Left kidney (tissue), 2 donors: ENCODE results near the gene CALML5. TPM values are rescaled to one million over a fixed set of nuclear protein-coding genes. Genes with fewer than 3 reads are reported as not detected.

Source experiments
- DNase-seq: peaks from one replicate; pipeline ENCODE4 v3.0.0-alpha.2; 2013
- polyA plus RNA-seq: library from polyadenylated mRNA; unstranded; fragments of 120-200 nt; gene quantifications from one replicate; pipeline ENCODE4 v1.2.1, GENCODE V29; 2013; ENCODE audit not compliant: insufficient read length

Gene CALML5
- polyA plus RNA-seq, 1 donor = not detected

DNA sequence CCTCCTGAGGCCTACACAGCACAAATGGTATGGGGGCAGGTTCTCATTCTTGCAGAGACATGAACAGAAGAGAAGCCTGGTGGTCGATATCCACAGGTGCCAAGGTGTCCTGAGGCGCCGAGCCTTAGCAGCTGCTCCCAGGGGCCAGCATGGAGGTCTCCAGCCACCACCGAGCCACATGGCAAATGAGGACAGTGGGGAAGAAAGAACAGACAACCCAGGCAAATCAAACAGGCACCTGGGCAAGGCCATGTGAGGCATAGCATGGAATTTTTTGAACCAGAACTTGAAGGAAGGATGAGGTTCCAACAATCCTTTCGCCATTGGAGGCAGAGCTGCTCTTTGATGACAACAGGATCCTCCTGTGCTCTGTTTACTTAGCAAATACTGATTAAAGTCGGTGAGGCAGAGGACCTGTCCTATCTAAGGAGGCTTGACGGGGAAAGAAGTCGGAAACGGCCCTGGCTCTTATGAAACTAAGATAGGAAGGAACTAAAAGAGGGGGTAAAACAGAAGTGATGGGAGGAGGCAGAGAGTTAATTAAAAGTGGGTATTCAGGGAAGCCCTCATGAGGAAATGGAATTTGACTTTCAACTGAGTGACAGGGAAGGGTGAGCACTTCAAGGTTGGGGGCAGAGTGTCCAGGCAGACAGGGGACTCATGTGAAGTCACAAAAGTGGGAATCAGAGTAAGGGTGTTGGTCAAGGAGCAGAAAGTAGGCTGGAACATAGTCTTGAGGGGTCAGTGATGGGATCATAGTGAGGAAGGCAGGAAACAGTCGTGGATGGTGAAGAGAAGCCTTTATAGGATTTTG is 16.8 kb upstream of the CALML5 start:
- no peak for DNase-seq

GRCh38 chr10:5514226-5514850 is 15.0 kb upstream of the CALML5 start:
- no peak for DNase-seq

DNA sequence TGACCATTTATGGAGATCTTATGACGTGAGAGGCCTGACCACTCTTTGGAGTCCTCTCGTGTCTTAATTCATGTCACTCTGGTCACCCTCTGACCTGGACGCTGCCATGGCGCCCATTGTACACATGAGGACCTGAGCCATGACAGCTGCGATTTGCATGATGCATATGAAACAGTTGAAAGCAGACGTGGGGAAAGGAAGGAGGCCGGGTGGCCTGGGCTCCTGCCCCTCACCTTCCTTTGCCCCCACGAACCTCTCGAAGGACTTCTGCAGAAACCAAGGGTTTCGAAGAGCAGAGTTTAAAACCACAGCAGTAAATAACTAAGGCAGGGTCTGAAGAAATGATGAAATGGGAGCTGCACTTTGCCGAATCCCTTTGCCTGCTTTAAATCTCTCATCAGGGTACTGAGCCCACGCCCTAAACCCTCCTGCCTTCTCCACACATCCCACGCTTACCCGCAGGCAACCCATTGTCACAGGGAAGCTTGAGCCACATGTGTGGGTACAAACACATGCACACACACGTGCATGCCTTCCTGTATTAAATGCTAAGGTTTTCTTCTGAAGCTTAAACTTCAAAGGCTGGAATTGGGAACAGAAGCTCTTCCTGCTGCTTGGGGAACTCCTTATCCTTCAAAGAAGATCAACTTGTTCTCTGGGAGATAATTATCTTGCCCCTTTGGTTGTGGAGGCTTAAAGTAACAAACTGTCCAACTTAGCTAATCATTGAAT is 13.7 kb upstream of the CALML5 start:
- DNase-seq = no peak

DNA sequence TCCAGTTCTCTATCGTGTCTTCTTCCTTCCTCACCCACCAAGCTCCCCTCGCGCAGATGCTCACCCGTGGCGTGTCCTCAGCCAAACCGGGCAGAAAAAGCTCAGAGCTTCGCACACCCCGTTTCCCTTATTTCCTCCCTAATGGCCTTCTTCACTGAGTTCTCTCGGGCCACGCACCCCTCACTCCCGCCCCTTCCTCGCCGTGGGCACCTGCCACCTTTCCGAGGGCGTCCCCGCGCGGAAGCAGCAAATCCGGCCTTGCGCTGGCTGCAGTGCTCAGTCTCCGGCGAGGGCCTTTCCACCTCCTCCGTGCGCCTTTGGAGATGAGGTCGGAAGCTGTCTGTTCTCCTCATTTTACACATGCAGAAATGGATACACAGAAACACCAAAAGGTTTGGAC is 13.0 kb upstream of the CALML5 start:
- DNase-seq = no peak

- no peak for DNase-seq
These were observed 12.5 kb upstream of the CALML5 start for GRCh38 chr10:5511885-5512280.

- DNase-seq = no peak
These were observed 12.0 kb upstream of the CALML5 start for GRCh38 chr10:5511231-5511884.

GRCh38 chr10:5510281-5511072 is 11.1 kb upstream of the CALML5 start:
- DNase-seq = no peak

DNA sequence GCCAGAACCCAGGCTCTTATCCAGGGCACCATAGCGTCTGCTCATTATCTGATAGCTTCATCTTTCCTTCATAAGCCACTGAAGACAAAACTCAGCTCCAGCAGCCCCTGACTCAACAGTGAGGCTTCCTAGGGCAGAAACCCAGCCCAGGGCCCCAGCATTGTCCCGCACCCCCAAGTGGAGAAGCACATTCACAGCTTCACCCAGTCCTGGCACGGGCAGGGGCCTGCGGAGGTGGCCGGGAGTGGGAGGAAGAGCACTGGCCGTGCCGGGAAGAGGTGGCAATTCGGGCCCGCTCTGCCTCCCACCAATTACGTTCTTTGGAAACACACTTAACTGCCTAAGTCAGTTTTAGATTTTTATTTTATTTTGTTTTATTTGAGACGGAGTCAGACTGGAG is 10.3 kb upstream of the CALML5 start:
- no peak for DNase-seq

DNA sequence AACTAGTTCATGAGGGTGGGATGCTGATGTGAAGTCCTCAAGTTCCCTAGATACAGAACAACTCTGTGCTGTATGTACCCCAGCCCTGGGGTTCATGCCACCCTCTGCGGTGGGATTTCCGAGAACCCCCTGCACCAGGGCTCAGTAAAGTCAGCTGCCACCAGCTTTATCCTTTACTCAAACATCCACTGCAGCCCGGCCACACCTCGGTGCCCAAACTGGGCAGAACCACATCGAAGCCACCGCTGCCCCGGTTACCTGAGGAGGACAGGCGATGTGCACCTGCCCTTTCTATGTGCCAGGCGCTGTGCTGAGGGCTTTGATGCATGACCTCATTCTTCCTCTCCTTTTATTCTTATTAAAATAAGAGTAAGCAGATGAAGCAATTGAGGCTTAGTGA is 9.9 kb upstream of the CALML5 start:
- DNase-seq = no peak

- no peak for DNase-seq
These were observed 9.4 kb upstream of the CALML5 start for GRCh38 chr10:5508786-5509185.

- DNase-seq = no peak
These were observed 8.8 kb upstream of the CALML5 start for GRCh38 chr10:5508161-5508604.

DNA sequence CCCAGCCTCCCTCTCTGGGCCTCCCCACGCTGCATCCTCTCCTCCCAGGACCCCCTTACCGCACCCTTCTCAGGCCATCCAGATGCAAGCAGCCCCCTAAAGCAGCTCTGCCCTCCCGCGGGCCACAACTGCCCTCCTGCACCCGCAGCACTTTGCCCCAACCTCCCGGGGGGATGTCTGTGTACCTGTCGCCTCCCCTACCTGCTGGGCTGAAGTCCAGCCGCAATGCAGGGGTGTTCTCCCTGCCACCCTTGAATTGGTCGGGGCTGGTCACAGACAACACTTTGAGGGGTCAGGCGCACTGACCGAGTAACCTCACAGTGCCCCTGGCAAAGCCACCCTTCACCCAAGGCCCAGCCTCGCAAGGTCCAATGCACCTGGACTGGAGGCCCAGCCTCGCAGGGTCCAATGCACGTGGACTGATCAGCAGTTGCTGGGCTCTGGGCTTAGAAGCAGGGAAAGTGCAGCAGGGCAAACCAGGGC is 8.3 kb upstream of the CALML5 start:
- no peak for DNase-seq

- no peak for DNase-seq
These were observed 7.6 kb upstream of the CALML5 start for GRCh38 chr10:5506751-5507648.

DNA sequence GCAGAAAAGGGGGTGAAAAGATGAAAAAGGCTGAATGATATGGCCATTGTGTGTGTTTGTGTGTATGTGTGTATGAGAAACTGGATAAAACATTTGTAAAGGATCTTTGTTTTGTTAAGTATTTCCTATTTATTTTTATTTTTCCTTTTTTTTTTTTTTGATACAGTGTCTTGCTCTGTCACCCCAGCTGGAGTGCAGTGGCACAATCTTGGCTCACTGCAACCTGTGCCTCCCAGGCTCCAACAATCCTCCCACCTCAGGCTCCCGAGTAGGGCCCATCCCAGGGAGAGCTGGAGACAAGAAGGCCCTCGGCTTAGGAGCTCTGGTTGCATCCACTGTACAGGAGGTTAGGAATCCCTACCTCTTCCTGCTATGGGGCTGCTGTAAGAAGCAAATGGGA is 6.9 kb upstream of the CALML5 start:
- DNase-seq = no peak

- DNase-seq = no peak
These were observed 5.0 kb upstream of the CALML5 start for GRCh38 chr10:5504146-5505072.

GRCh38 chr10:5503477-5503835 is 4.1 kb upstream of the CALML5 start:
- peak; percentile 52 for DNase-seq

DNA sequence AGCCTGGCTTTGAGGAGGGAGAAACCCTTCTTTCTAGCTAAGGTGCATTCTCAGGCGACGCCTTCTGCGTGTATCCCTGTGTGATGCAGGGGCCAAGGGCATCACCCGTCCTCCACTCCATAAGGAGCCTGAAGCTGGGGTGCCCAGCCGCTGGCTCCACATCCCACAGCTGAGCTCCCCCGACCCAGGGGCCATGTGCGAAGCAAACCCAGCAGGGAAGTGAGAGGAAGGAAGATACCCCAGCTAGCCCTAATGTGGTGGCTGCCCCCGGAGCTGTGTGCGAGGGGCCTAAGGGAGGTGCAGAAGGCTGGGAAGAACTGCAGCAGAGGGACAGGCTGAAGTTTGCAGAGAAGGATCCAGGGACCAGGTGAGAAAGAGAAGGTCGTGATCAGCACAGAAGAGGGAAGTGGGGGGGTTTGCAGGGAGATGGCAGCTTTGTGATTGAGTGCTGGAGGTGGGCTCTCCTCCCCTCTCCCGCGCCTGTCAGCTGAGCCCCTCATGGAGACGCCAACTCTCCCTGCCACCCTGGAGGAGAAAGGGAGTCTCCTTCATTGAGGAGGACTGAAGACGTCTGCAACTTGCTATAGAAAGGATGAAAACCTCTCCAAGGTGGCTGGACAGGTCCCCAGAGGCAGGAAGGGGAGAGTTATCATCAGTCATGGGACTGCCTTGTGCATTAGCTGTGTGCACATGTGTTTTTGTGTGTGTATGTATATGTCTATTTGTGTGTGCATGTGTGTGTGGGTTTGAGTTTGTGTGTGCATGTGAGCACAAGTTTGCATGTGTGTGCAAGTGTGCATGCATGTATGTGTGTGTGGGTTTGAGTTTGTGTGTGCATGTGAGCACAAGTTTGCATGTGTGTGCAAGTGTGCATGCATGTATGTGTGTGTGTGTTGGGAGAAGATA is 3.5 kb upstream of the CALML5 start:
- DNase-seq = no peak

GRCh38 chr10:5502061-5502521 is 2.7 kb upstream of the CALML5 start:
- DNase-seq = no peak
